GM21367 (cell line): ENCODE data around the gene SLC2A13.
"Not testable (repeated sequence)": the region's sequence is repeated elsewhere in the genome, so short reads cannot be mapped to it uniquely, and the experiment has no call there.

Experiments used
- ATAC-seq: cut with Tn5 transposase; IDR thresholded peaks from one replicate; pipeline ENCODE4 v1.9.1; 2021; ENCODE audit not compliant: unreplicated experiment

Gene SLC2A13

GRCh38 chr12:39777465-39777864 is 328.4 kb downstream of the SLC2A13 start:
- ATAC-seq, result no peak

DNA sequence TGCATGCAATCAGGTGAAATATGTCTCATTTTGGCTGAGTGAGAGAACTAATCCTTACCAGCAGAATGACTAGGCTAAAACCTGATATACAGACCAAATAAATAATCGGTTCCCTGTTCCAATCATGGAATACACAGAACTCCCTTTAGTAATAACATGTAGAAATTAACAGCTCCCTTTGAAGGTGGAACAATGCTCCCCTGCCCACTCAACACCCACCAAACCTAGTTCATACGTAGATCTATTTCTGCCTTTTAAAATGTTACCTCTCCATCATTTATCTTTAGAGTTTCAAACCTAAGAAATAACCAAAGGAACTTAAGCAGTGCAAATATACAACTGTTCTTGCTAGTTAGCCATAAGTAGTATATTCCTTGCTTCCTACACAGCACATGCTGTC is 332.6 kb downstream of the SLC2A13 start:
- ATAC-seq, result no peak

DNA sequence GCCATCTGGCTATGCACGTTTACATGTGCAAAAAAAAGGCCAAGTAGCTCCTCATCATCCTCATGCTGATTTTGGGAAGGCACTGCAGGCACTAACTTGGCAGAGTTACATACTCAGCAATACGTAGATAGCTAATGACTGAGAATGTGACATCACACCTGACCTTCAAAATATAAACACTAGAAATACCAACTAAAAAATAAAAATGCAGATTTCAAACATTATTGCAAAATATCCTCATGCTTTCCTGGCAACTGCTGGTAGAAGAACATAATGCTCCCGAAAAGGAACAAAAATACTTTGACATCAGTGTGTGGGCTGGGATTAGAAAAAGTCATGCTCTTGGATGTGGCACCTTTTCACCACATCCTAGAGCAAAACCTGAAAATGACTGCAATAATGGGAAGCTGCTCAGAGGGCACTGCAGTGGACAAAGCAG is 333.0 kb downstream of the SLC2A13 start:
- ATAC-seq, result no peak

DNA sequence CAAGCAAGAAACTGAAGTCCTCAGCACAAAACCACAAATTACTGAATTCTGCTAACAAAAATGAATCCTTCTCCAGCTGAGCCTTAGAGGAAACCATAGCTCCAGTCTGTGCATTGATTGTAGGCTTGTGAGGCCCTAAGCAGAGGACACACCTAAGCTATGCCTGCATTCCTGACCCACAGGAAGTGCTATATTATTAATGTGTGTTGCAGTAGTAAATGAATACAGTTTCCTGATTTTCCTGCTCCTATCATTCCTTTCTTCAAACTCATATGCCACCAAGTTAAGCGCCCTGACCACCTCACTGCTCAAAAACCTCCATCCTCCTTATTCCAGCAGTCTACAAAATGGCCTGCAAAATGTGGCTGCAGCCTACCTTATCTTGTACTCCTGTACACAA is 334.4 kb downstream of the SLC2A13 start:
- no peak for ATAC-seq

GRCh38 chr12:39764944-39765560 is 340.8 kb downstream of the SLC2A13 start:
- ATAC-seq, result peak; percentile 75

DNA sequence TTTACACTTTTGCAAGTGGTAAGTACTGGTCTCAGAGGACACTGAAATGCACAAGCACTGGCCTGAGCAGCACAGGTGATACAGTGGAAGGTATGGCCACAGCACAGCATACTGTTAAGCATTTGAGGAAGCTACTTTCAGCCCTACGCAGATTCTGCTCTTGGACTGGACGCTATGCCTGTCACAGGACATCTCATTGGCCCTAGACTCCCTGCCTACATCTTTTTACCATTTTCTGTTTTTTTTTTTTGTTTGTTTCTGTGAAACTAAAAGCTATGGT is 342.1 kb downstream of the SLC2A13 start:
- no peak for ATAC-seq

- no peak for ATAC-seq
Observed at GRCh38 chr12:39763071-39763889, 342.6 kb downstream of the SLC2A13 start.

DNA sequence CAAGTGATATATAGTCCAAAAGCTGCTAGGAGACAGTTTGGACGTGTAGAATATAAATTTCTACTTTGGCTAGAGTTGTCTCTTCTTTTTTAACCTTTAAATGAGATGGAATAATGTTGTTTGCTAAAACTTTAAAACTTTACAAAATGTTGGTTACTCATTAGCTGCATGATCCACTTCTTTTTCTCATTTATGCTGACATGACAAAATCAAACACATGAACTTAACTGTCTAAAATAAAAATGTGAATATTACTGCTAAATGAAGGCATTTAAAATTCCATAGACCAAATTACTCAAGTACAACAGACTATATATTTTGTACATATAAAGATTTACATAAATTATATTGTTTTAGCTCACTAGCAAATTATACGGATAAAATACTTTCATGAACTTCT is 350.4 kb downstream of the SLC2A13 start:
- no peak for ATAC-seq

DNA sequence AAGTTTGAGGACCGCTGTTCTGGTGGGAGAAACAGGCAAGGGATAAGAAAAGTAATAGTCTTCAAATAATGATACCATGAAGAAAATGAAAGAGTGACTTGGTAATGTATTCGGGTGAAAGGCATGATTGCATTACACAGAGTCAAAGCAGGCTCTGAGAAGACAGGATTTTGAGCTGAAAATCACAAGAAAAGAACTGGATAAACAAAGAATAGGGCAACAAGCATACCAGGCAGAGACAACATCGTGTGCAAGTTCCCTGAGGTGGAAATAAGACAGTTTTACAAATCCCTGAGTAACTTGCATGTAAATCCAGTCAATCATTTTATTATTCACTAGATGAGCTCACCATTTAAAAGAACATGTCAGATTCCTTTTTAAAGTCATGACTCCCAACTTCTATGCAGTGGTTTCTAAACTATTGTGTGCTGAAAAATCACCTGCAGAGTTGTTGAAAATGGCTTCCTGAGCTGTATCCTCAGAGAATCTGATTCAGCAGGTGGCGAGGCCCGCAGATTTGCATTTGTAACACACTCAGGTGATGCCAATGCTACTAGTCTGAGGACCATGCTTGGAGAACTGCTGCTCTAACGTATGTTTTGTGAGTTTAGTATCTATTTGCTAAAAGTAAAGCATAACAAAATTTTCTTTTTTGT is 353.3 kb downstream of the SLC2A13 start:
- ATAC-seq, result no peak

DNA sequence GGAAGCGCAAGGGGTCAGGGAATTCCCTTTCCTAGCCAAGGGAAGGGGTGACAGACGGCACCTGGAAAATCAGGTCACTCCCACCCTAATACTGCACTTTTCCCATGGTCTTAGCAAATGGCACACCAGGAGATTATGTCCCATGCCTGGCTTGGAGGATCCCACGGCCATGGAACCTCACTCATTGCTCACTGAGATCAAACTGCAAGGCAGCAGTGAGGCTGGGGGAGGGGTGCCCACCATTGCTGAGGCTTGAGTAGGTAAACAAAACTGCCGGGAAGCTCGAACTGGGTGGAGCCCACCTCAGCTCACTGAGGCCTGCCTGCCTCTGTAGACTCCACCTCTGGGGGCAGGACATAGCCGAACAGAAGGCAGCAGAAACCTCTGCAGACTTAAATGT is 359.7 kb downstream of the SLC2A13 start:
- not testable (repeated sequence) for ATAC-seq

DNA sequence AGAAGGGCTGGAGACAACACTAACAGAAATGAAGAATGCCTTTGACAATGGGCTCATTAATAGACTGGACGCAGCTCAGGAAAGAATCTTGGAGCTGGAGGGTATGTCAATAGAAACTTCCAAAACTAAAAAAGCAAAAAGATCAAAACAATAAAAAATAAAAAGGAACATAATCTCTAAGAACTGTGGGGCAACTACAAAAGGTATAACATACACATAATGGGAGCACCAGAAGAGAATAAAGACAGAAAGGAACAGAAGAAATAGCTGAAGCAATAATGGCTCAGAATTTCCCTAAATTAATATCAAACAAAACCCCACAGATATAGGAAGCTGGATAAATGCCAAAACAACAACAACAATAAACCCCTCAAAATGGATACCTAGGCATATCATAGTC is 362.2 kb downstream of the SLC2A13 start:
- no peak for ATAC-seq

GRCh38 chr12:39736406-39736805 is 369.5 kb downstream of the SLC2A13 start:
- no peak for ATAC-seq

GRCh38 chr12:39723831-39724230 is 382.1 kb downstream of the SLC2A13 start:
- no peak for ATAC-seq

- ATAC-seq, result no peak
Observed at GRCh38 chr12:39722504-39722903, 383.4 kb downstream of the SLC2A13 start.

DNA sequence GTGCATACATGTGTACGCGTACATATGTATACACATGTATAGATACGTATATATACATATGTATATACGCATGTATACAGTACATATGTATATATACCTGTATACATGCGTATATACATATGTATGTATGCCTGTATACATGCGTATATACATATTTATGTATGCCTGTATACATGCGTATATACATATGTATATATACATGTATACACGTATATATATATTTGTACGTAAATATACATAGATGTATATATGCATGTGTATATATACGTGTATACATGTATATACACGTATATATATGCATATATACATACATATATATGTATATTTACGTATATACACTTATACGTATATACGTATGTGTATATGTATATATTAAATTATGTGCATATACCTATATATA is 392.3 kb downstream of the SLC2A13 start:
- ATAC-seq, result no peak

DNA sequence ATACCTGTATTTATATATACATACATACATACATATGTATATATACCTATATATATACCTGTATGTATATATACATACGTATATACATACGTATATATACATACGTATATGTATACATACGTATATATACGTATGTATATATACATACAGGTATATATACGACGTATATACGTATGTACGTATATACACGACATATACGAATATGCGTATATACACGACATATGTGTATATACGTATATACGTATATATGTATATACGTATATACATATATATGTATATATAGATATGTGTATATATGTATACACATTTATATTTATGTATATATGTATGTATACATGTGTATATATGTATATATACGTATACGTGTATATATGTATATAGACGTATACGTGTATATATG is 393.5 kb downstream of the SLC2A13 start:
- no peak for ATAC-seq
